ENCODE measurements around the gene UBAP1. TPM values are rescaled to one million over a fixed set of nuclear protein-coding genes. Genes with fewer than 3 reads are reported as not detected.

UBAP1 gene
- total and polyA plus RNA-seq, 2 of the 4 experiments (the other 2 are of a cell fraction) = 30.6 to 37.0 TPM

- no peak overlapping the region for H3K27ac ChIP-seq (ENCODE audit: insufficient read depth, low read length)
- no peak overlapping the region for H2BK20ac ChIP-seq (ENCODE audit: low read depth, low read length)
- ChIA-PET POLR2A (ENCODE audit: unreplicated experiment) (interaction anchor here (0.7 kb wide), 1 partner anchor 66 kb away, joined by 14 read pairs; no protein-coding TSS in a partner anchor), CTCF (interaction anchor here (0.7 to 1.4 kb wide), 3 partner anchors 30 to 177 kb away, joined by 3 to 7 read pairs (median 4); no protein-coding TSS in a partner anchor)
- H4K5ac ChIP-seq (ENCODE audit: low read depth, low read length) = no peak overlapping the region
- H4K91ac ChIP-seq (ENCODE audit: insufficient read depth, low read depth, low read length) = no peak overlapping the region
- H3K18ac ChIP-seq (ENCODE audit: low read depth, low read length) = no peak overlapping the region
- H2BK15ac ChIP-seq (ENCODE audit: low read depth, low read length) = no peak overlapping the region
- ATAC-seq (ENCODE audit: low read depth) (peak; percentile 95), DNase-seq (peak; percentile 91)
- H3K27me3 ChIP-seq (ENCODE audit: control insufficient read depth, insufficient read depth, low read length) = no peaks in the 10 kb centered on the region
- no CpG with 5 or more reads among the region's 5 CpGs for WGBS, 2 experiments (ENCODE audit: extremely low coverage in 2 of 2, insufficient read length in 1 of 2)
- intact Hi-C loops (cut with micrococcal nuclease) (no loop called here), dilution Hi-C loops (cut with HindIII; ENCODE audit: low sequenced_read_pairs, unreplicated experiment) (no loop called here), in situ Hi-C loops (cut with MboI; ENCODE audit: low sequenced_read_pairs) (no loop called here)
- H3K79me1 ChIP-seq (ENCODE audit: low read depth in 1 of 2, low read length in 2 of 2) = no peaks in the 10 kb centered on the region
- no peaks in the 10 kb centered on the region for H3K9me3 ChIP-seq (ENCODE audit: control insufficient read depth, insufficient read depth, low read length)
- no peak overlapping the region for H2AFZ ChIP-seq (replicated peaks; ENCODE audit: low read length, poor library complexity)
- no peak overlapping the region for H2AK9ac ChIP-seq (replicated peaks; ENCODE audit: low read depth, low read length, poor library complexity)
- H3K4me3 ChIP-seq (ENCODE audit: insufficient read depth, low read depth, low read length) = no peak overlapping the region
- no peak overlapping the region for H3K23ac ChIP-seq (ENCODE audit: low read depth, low read length)
- TF ChIP-seq MXI1 (IDR thresholded peaks at IDR 0.05; ENCODE audit: borderline replicate concordance, low read depth, low read length) = no peak
- peak; percentile 48 for TF ChIP-seq RAD21 (IDR thresholded peaks at IDR 0.05; ENCODE audit: low read length)
- no peak for TF ChIP-seq NFE2L2 (IDR thresholded peaks at IDR 0.05; ENCODE audit: low read depth, low read length)
- no peak for TF ChIP-seq MAZ (IDR thresholded peaks at IDR 0.05; ENCODE audit: borderline replicate concordance, low read depth, low read length)
- TF ChIP-seq ELK1 (IDR thresholded peaks at IDR 0.05; ENCODE audit: borderline replicate concordance, low read depth, low read length) = no peak
- TF ChIP-seq CEBPB (IDR thresholded peaks at IDR 0.05; ENCODE audit: low read depth, low read length) = 0 out of 2 replicates have a peak, but pooled peaks have one; percentile 5
- TF ChIP-seq SMC3 (IDR thresholded peaks at IDR 0.05; ENCODE audit: low read depth, low read length) = peak; percentile 34
- no peak for TF ChIP-seq FOS (IDR thresholded peaks at IDR 0.05; ENCODE audit: low read depth, low read length)
- no peak for TF ChIP-seq RFX5 (IDR thresholded peaks at IDR 0.05; ENCODE audit: low read depth, low read length)
- no peak for TF ChIP-seq USF2 (IDR thresholded peaks at IDR 0.05; ENCODE audit: low read depth, low read length)
- TF ChIP-seq RCOR1 (IDR thresholded peaks at IDR 0.05; ENCODE audit: insufficient replicate concordance, low read length) = no peak
- no peak for TF ChIP-seq CHD1 (IDR thresholded peaks at IDR 0.05; ENCODE audit: low read depth, low read length)
- no peak for TF ChIP-seq MAFK (IDR thresholded peaks at IDR 0.05; ENCODE audit: low read depth, low read length)
- TF ChIP-seq BHLHE40 (IDR thresholded peaks at IDR 0.05; ENCODE audit: low read depth, low read length) = no peak; the same call in 1 of the 2 replicates
- TF ChIP-seq POLR2A (IDR thresholded peaks at IDR 0.05; ENCODE audit: low read depth, low read length) = no peak
- peak; percentile 53 for TF ChIP-seq CTCF (conservative IDR thresholded peaks at IDR 0.05; ENCODE audit: low read depth, low read length)
- H4K20me1 ChIP-seq (ENCODE audit: insufficient read depth, low read length) = no peaks in the 10 kb centered on the region
- H3K9me1 ChIP-seq (ENCODE audit: insufficient read depth, low read length) = no peaks in the 10 kb centered on the region
- no peaks in the 10 kb centered on the region for H3K36me3 ChIP-seq (ENCODE audit: control insufficient read depth, insufficient read depth, low read length)
- no peak overlapping the region for H3K56ac ChIP-seq (ENCODE audit: extremely low read depth, insufficient read depth, low read length)
- no TSS peak for BruUV-seq (replicated peaks)
- no peak overlapping the region for H4K8ac ChIP-seq (ENCODE audit: low read depth in 2 of 2, low read length in 2 of 2)
- H2AK5ac ChIP-seq (ENCODE audit: low read depth, low read length) = no peak overlapping the region
- no peak overlapping the region for H2BK5ac ChIP-seq (ENCODE audit: low read depth, low read length, poor library complexity, severe bottlenecking)
- no peak overlapping the region for H3K4ac ChIP-seq (ENCODE audit: low read depth, low read length)
- no peaks in the 10 kb centered on the region for H3K4me1 ChIP-seq (ENCODE audit: control insufficient read depth, insufficient read depth, low read length)
- no peak overlapping the region for H3K9ac ChIP-seq (ENCODE audit: low read depth, low read length)
- H3K14ac ChIP-seq (replicated peaks; ENCODE audit: low read depth, low read length) = no peak overlapping the region
- no peak overlapping the region for H2BK120ac ChIP-seq (ENCODE audit: low read depth, low read length)
- no peak overlapping the region for H3K4me2 ChIP-seq (ENCODE audit: low read depth, low read length)
These were observed 39.2 kb upstream of the UBAP1 start for GRCh38 chr9:34139477-34140146.

Data from IMR-90 (cell line).